Measurements from ENCODE around the gene GPR75.

GRCh38 chr2:53811601-53812000, 48.2 kb downstream of the GPR75 start:
- TF ChIP-seq TAF1 (IDR thresholded peaks at IDR 0.05; ENCODE audit: borderline replicate concordance, low read depth, low read length) (no peak), POLR2A (IDR thresholded peaks at IDR 0.05; ENCODE audit: low read depth, low read length) (no peak)

All from GM12892 (cell line).